Measurements from ENCODE around the gene TMEM59. TPM values are rescaled to one million over a fixed set of nuclear protein-coding genes. Genes with fewer than 3 reads are reported as not detected.

The TMEM59 gene
- total RNA-seq: 200 and 645 TPM in 2 replicates

GRCh38 chr1:54052934-54053744 is at the start of gene TMEM59, which contains the start of gene TCEANC2:
Gene TMEM59, minus strand, starts transcription at chr1:54053204. Its CDS starts 16 bp downstream, at chr1:54053188.
Gene TCEANC2, plus strand, starts transcription at chr1:54053608. Its CDS starts 815 bp downstream, at chr1:54054423.

GRCh38 chr1:54017979-54018378 is 35.0 kb downstream of the TMEM59 start, which contains the start of gene LDLRAD1:
Gene LDLRAD1, minus strand, starts transcription at chr1:54018186. Its CDS starts 74 bp downstream, at chr1:54018112.

Other genes with a start within 250 kb of the TMEM59 start
- 15.5 and 43.1 TPM in 2 replicates for gene NDC1, start 214.9 kb downstream of the TMEM59 start, total RNA-seq
- 20.5 and 20.9 TPM in 2 replicates for gene YIPF1, start 163.4 kb downstream of the TMEM59 start, total RNA-seq
- not detected in 2 replicates for gene DIO1, start 159.0 kb downstream of the TMEM59 start, total RNA-seq
- 19.2 and 24.0 TPM in 2 replicates for gene IFT25, start 107.5 kb downstream of the TMEM59 start, total RNA-seq
- 26.5 and 29.6 TPM in 2 replicates for gene LRRC42, start 106.9 kb downstream of the TMEM59 start, total RNA-seq
- gene LDLRAD1, start 35.0 kb downstream of the TMEM59 start, total RNA-seq: not detected in 2 replicates
- 3.1 and 3.6 TPM in 2 replicates for gene TCEANC2, start 404 bp upstream of the TMEM59 start, total RNA-seq
- not detected in 2 replicates for gene CDCP2, start 99.8 kb upstream of the TMEM59 start, total RNA-seq
- 3.5 and 3.9 TPM in 2 replicates for gene CYB5RL, start 146.8 kb upstream of the TMEM59 start, total RNA-seq
- gene MRPL37, start 147.0 kb upstream of the TMEM59 start, total RNA-seq: 37.8 and 77.5 TPM in 2 replicates

Measured in regular cardiac myocyte (primary cell).